Adipose tissue (tissue), 3 donors: ENCODE measurements around the gene FAM131C. TPM values are rescaled to one million over a fixed set of nuclear protein-coding genes. Genes with fewer than 3 reads are reported as not detected.
"Not testable (repeated sequence)": the region's sequence is repeated elsewhere in the genome, so short reads cannot be mapped to it uniquely, and the experiment has no call there.

ENCODE experiments used
- H3K27ac ChIP-seq: one replicate; pipeline ENCODE4 v1.5.1; 2013; ENCODE audit warnings: low read depth, low read length
- WGBS, 3 donors: extraction: QIAGEN DNeasy Blood & Tissue Kit; methylation state at CpG; one replicate each; pipeline ENCODE4 v1.1.7; 2013; 5-methylcytosine and 5-hydroxymethylcytosine counted together
- polyA plus RNA-seq, 3 donors: library from polyadenylated mRNA; stranded (reverse); fragments of 200-250 nt; gene quantifications; one replicate each; pipeline ENCODE4 v1.2.3, GENCODE V29; 2013
- donor health status: healthy with polysubstance abuse.
- donor health status: Bipolar disorder and iron deficiency.
- donor health status: healthy.

The FAM131C gene
- polyA plus RNA-seq, 3 donors: 0.04 to 1.6 TPM; not detected in 1

- H3K27ac ChIP-seq: no peak overlapping the region
- 66 to 86% (median 80%) methylated on average over 7 of the region's 7 CpGs for WGBS, 3 donors
These were observed 23.1 kb downstream of the FAM131C start for GRCh38 chr1:16050328-16050727.

- WGBS, 3 donors: 1 to 4% (median 3%) methylated on average over 23 to 25 of the region's 25 CpGs
- no peak overlapping the region for H3K27ac ChIP-seq
These were observed 24.8 kb downstream of the FAM131C start for GRCh38 chr1:16048573-16049189.

GRCh38 chr1:16047791-16048475 is 25.5 kb downstream of the FAM131C start:
- no peak overlapping the region for H3K27ac ChIP-seq
- WGBS, 3 donors: 68 to 85% (median 75%) methylated on average over 17 to 19 of the region's 19 CpGs

DNA sequence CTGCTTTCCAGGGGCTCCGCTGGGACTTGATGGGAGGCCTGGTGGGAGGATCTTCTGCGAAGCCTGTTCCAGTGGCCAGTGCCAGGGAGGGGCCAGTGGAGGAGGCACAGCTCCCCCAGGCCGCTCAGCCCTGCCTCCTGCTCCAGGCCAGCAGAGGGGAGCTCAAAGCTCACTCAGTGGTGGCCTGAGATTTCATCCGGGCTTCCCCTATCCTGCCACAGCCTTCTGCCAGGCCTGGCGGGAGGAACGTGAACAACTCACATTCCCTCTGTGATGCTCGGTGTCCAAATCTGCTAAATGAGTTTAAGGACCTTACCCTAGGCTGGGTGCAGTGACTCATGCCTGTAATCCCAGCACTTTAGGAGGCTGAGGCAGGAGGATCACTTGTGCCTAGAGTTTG is 26.6 kb downstream of the FAM131C start:
- no peak overlapping the region for H3K27ac ChIP-seq
- WGBS, 3 donors: 69 to 91% (median 73%) methylated on average over 7 of the region's 7 CpGs

GRCh38 chr1:16043950-16044349 is 29.5 kb downstream of the FAM131C start:
- WGBS, 3 donors: 93 to 98% (median 97%) methylated on average over 4 to 5 of the region's 5 CpGs
- no peak overlapping the region for H3K27ac ChIP-seq

GRCh38 chr1:16043521-16043920 is 29.9 kb downstream of the FAM131C start, which contains the start of gene CLCNKB:
CLCNKB (plus strand) TSS chr1:16043782; CDS start chr1:16044493, 711 bp downstream.
- H3K27ac ChIP-seq: no peak within 1 kb of the TSS
- 28 to 79% (median 73%) methylated on average over 7 of the region's 7 CpGs for WGBS, 3 donors

DNA sequence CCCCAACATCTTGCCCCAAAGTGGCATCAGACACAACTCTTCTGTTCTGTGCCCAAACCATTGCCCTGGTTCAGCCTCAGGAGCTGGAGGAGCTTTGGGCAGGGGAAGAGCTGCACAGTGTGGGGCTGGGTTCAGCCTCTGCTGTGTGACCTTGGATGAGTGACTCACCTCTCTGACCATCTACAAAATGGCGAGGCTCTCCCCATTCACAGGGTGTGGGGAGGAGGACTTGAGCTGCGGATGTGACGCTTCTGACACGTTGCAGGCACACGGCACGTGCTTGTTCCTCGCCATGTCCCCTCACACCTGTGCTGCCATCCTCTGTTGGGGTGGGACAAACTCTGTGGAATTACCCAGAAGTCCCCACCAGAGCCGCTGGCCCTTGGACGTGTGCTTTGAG is 30.8 kb downstream of the FAM131C start:
- WGBS, 3 donors: 83 to 86% (median 83%) methylated on average over 9 of the region's 9 CpGs

DNA sequence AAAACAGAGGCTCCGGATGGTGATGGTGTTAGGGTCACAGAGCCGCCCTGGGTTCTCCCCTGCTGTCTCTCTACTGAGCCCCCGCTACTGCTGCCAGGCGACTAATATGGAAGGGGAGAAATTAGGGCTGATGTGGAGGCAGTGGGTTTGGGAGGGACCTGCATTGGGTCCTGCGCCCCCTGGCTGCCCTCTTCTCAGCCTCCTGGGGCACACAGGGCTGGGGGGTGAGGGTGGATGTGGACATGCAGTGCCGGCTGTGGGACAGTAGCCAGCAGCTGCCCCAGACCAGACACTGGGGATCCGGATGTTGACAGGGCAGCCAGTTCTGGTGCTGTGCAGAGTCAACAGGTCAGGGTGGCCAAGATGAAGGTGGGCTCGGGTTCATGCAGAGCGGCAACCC is 31.4 kb downstream of the FAM131C start:
- 85 to 93% (median 85%) methylated on average over 9 of the region's 9 CpGs for WGBS, 3 donors
- H3K27ac ChIP-seq: no peak overlapping the region

More for the DNA sequence above, 30.8 kb downstream of the FAM131C start:
- not testable (repeated sequence) for H3K27ac ChIP-seq

- H3K27ac ChIP-seq: no peak overlapping the region
- 68 to 91% (median 85%) methylated on average over 8 of the region's 8 CpGs for WGBS, 3 donors
These were observed 32.3 kb downstream of the FAM131C start for GRCh38 chr1:16041200-16041599.

DNA sequence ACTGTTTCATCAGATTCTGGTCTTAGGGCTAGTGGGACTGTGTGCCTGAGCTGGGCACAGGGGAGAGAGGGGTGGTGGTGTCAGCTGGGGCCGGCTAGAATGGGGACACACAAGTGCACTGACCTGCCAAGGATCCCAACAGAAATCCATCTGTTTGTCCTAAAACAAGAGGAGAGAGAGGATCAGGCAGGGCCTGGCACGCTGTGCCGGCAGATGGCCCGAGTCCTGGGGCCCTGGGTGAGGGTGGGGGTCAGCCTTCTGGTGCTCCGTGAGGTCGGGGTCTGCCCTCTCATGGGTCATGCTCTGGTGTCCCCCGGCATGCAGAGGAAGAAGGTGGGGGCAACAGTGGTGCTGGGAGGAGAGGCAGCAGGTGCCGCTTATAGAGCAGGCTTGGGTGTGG is 33.6 kb downstream of the FAM131C start:
- not testable (repeated sequence) for H3K27ac ChIP-seq
- 75 to 79% (median 78%) methylated on average over 6 to 8 of the region's 8 CpGs for WGBS, 3 donors

- 75 to 84% (median 83%) methylated on average over 4 of the region's 4 CpGs for WGBS, 3 donors
- H3K27ac ChIP-seq: no peak overlapping the region
These were observed 34.9 kb downstream of the FAM131C start for GRCh38 chr1:16038620-16038912.

DNA sequence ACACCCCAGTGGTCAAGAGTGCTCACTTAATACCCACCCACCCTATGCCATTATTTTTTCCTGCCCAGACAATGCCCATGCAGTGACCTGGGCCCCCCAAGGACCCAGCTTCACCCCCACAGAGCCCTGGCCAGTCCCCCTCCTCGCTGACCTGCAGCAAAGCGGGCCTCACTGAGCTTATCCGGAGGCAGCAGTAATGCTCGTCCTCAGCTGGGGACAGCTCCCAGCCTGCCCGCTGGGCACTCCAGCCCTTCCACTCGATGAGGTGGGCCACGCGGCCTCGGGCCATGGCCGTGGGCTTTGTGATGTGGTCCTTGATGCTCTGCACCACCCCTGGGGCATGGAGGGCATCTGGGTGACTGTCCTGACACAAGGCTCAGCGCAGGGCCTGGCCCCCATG is 37.0 kb downstream of the FAM131C start:
- 87 to 91% (median 88%) methylated on average over 10 of the region's 11 CpGs for WGBS, 3 donors
- not testable (repeated sequence) for H3K27ac ChIP-seq

DNA sequence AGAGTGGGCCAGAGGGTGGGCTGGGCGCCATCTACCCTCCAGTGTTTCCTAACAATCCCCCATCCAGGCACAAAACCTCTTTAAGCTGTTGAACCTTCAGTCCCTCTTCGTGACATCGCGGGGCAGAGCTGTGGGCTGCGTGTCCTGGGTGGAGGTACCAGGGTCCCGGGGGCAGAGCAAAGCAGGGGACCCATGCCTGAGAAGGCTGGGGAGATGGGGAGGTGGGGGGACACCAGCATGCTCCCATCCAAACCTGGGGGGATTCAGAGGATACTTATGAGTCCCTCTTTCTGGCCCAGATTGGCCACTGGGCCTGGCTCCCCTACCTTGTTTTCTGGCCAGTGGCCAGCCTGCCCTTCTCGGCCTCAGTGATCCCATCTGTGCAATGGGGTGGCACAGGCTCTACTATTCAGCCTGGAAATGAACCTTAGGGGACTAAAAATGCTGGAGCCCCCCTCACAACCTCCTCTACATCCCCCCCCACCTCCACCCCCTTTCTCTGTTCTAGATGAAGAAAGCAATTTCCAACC is 40.3 kb downstream of the FAM131C start:
- 55 to 67% (median 58%) methylated on average over 6 to 7 of the region's 7 CpGs for WGBS, 3 donors
- H3K27ac ChIP-seq: not testable (repeated sequence)

- 51 to 58% (median 53%) methylated on average over 17 to 18 of the region's 18 CpGs for WGBS, 3 donors
- no peak overlapping the region for H3K27ac ChIP-seq
These were observed 40.9 kb downstream of the FAM131C start for GRCh38 chr1:16032388-16033102.

DNA sequence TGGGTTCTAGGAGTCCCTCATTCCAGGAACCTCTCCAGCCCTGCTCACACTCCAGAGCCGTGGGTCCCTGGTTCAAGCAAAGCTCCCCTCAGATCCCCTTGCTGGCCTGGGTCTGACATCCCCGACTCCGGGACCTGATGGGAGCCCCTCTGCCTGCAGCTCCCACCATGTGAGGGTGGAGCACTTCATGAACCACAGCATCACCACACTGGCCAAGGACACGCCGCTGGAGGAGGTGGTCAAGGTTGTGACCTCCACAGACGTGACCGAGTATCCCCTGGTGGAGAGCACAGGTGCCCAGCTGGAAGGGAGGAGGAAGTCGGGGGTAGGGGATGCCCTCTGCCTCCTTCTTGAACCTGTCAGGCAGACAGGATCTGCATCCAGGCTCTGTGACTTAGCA is 41.9 kb downstream of the FAM131C start:
- no peak overlapping the region for H3K27ac ChIP-seq
- WGBS, 3 donors: 81 to 84% (median 84%) methylated on average over 8 of the region's 8 CpGs

DNA sequence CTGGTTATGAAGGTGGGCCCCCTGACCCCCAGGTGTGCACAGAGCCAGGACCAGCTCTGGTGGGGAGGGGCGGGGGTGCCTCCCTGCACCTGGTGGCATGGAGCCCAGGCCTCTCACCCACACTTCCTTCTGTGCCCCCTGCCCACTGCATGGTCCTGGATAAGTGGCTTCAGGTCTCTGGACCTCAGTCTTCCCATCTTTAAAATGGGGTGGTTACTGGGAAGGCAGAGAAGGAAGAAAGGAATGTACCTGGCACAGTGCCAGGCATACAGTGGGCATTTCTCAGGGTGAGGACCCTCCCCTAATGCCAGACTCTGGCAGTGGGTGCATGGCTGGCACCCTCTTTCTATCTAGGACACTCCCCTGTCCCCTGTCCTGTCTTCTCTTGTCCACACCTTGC is 44.2 kb downstream of the FAM131C start:
- H3K27ac ChIP-seq: no peak overlapping the region
- 75 to 90% (median 78%) methylated on average over 1 of the region's 1 CpG for WGBS, 3 donors

- H3K27ac ChIP-seq: not testable (repeated sequence)
- whole genome bisulfite sequencing, 3 donors: 56 to 75% (median 67%) methylated on average over 7 to 13 of the region's 13 CpGs
These were observed 44.5 kb downstream of the FAM131C start for GRCh38 chr1:16029003-16029268.

GRCh38 chr1:16028237-16029002 is 45.0 kb downstream of the FAM131C start:
- 49 to 69% (median 53%) methylated on average over 19 of the region's 19 CpGs for WGBS, 3 donors
- no peak overlapping the region for H3K27ac ChIP-seq
